GM18499 (cell line): ENCODE results near the gene NACC2.
"Not testable (repeated sequence)": the region's sequence is repeated elsewhere in the genome, so short reads cannot be mapped to it uniquely, and the experiment has no call there.

ENCODE experiments used
- ATAC-seq: cut with Tn5 transposase; IDR thresholded peaks from one replicate; pipeline ENCODE4 v1.9.1; 2021; ENCODE audit warnings: moderate number of reproducible peaks; ENCODE audit not compliant: insufficient read depth, unreplicated experiment

The NACC2 gene

DNA sequence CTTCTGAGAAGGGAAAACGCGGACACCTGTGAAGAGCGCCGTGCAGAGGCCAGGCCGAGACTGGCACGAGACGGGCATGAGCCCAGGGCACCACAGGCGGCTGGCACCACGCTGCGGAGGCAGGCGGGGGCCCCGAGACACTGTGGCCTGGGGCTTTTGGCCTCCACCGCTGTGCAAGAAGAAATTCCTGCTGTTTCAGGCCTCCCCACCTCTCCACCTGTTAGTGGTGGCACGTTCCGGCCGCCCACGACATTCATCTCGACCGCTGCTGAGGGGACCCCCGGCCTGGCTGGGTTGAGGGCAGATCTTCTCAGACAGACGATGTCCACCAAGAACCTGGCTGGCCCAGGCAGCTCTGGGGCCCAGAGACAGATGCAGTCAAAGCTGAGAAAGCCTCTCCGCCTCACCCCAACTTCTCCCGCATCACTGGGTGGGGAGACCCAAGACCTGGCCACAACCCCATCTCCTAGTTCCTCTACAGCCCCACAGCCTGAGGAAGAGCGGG lies 11.5 kb downstream of the NACC2 start:
- ATAC-seq = no peak

DNA sequence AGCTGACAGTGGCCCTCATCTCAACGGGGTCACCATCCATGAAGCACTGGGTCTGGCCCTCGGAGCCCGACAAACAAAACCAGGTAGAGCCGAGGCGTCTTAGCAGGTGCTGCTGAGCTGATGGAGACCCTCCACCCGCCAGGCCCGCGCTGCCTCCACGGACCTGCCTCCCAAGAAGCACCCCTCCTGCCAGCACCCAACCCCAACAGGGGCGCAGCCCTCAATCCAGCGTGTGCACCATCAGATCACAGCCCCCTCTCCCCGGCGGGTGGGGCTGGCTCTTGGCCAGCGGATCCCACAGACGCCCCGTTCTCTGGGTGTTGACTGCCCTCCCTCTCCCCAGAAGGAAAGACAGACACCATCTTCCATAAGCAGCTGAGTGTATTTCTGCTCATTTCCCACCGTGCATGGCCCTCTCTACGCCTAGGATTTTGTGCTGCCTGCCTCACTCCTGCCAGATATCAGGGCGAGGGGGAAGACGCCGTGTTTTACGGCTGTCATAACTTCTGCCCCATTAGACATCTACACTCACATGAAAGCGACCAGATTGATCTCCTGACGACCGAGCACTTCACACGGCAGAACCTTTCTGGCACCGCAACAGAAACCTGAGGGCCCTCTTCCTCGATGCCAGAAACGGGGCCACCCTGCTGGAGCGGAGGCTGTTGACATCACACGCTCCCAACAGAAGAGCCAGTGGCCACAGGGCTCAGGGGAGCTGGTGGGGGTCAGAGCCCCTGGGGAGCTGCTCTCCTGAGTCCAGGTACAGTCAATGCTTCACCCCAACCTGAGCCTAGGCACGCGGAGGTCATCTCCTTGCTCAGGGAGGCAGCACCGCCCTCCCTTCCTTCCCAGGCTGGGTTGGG lies 12.4 kb downstream of the NACC2 start:
- no peak for ATAC-seq

DNA sequence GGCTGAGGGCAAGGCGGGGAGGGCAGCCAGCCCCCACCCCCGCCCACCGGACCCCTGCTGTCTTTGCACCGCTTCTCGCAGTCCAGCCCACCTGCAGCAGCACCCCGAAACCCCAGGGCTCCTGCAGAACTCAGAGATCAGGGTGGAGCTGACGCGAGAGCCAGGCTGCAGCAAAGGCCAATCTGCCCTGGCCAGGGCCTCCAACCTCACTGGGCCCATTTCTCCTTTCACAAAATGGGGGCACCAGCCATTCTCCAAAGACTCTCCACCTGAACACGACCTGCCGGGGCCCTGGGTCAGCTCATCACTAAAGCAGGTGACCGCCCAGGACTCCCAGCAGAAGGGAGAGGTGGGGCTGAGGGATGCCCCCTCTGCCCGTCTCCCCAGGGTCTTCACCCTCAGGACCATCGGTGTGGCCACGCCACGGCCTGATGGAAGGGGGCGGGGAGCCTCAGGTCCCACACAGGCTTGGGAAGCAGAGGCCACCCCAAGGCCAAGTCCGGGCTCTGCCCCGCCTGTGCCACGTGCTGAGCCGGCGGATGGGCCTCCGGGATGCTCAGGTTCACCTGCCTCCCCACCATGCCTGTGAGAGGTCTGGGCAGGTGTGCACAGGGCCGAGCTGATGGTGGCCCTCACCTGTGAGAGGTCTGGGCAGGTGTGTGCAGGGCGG lies 13.1 kb downstream of the NACC2 start:
- no peak for ATAC-seq

DNA sequence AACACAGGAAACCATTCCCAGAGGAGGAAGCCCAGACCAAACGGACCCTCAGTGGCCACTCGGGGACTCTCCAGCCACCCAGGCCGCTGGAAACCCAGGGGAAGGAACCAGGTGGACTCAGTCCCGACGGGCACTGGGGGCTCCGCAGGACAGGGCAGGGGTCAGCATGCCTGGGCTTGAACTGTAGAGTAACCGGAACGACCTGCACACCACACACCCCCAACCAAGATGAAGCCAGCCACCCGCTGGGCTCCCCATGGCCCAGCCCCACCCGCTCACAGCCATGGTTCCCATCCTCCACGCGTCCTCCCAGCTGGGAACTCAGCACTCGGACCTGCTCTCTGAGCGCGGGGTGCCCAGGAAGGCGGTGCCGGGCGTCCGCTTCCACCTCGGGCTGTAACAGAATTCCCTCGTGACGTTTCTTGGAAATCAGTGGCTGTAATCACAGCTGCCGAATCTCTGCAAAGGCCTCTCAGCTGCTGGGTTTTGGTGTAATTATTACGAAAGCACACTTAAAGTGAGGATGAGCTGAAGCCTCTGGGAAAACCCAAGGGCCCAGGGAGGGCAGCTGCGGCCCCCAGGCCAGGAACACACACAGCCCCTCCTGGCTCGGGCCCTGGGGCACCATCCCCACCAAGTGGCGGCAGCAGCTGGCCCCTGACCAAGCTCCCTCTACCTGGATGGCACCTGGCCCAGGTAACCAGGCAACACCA lies 13.8 kb downstream of the NACC2 start:
- ATAC-seq = no peak

DNA sequence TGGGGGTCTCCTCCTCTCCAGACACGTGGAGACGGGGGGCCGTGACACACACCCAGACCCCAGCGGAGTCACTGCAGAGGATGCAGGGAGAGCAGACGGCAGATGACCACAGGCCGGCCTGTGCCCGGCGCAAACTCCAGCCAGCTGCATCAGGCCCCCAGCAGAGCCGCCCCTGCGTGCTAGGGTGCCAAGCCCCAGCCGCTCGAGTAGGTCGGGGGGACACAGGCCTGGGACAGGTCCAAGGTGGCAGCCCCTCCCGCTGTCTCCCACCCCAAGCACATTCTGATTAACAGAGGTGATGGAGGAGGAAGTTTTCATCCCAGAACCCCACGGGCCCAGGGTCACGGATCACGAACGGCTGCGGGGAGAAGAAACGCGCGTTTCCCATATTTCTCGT lies 14.4 kb downstream of the NACC2 start:
- ATAC-seq = no peak

DNA sequence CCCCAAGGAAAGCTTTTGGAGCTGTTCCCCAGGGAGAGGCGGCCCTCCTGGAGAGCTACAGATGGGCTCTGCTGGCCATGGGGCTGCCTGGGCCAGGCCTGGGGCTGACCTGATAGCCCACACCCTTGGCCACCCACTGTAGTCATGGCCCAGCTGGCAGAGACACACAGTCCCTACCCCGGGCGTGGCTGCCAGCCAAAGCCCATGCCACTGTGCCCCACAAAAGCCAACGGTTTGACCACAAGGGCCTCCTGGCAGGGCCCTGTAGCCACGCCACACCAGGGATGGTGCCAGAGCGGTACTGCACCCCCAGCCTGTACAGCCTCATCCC lies 15.2 kb downstream of the NACC2 start:
- no peak for ATAC-seq

DNA sequence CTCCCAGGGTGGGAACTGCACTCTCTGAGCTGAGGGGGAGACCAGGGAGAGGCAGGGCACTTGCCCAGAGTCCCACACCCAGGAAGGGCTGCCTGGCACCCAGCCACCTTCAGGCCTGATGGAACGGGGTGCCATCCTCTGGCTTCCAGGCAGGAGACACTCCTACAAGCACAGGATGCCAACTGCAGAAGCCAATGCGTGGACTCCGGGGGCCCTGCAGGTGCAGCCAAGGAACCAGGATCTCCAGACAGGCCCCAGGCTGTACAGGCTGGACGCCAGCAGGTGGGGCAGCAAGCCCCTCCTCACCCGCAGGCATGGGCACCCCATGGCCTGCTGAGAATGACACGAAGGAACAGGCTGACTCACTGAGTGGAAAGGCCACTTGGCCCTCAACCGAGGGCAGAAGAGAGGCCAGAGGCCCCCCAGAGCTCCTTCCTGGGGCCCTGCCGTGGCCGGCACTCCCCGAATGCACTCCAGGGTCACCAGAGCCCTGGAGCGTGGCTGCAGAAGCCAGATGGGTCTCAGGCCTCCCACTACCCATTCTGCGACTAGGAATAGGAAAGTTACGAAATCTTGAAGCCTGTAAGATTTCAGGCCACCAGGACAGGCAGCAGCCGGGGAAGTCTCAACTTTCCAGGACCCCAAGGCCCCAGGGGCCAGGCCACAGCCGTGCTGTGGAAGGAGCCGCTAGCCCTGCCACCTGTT lies 15.7 kb downstream of the NACC2 start:
- no peak for ATAC-seq

DNA sequence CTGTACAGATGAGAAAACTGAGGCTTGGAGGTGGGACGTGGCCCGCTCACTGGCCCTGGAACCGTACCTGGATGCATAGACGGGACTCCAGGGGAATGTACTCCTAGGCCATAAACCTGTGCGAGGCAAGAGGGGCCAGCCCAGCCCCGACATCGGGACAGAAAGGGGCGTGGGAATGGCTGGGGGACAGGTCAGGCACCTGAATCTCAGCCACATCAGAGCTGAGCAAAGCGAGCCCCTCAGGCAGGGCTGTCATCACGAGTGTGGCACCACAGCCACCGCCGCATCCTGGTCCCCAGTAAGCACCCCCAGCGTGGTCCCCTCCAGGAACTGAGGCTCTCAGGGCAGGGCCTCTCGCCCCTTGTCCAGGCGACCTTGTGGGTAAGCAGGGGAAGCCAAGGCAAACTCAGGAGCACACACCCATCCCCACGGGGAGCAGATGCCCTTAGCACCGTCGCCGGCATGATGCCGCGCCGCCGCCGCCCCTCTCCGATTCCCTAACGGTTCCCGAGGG lies 16.5 kb downstream of the NACC2 start:
- ATAC-seq = no peak

DNA sequence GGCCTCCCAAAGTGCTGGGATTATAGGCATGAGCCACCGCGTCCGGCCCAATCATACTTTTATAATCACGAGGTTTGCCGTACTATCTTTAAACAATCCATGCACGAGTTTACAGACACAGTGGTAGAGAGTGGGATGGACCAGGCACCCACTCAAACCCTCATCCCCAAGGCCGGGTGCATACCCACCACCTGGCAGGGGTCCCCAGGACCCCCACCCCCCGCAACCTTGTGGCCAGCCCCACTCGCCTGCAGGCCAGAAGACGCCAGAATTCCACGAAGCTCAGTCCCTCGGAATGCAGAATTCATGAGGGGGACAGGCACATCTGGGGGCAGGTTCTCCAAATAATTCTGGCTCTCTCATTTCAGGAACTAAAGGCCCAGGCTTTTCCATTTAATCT lies 17.1 kb downstream of the NACC2 start:
- ATAC-seq = no peak

DNA sequence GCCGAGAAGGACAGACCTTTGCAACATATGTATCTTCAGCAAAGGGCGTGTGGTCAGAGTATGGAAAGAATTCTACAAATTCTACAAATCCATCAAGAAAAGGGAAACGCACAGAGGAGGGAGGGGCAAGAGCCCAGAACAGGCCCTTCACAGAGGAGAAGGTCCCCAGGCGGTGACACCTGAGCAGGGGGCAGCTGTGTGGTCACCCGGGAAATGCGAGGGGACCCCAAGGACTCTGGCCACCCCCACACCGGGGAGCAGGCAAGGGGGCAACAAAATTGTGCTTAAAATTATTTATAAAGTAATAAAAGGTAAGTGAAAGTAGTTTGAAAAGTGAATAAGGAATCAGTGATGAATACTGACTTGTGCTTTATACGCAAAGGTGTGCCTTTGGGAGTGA lies 17.6 kb downstream of the NACC2 start:
- no peak for ATAC-seq

DNA sequence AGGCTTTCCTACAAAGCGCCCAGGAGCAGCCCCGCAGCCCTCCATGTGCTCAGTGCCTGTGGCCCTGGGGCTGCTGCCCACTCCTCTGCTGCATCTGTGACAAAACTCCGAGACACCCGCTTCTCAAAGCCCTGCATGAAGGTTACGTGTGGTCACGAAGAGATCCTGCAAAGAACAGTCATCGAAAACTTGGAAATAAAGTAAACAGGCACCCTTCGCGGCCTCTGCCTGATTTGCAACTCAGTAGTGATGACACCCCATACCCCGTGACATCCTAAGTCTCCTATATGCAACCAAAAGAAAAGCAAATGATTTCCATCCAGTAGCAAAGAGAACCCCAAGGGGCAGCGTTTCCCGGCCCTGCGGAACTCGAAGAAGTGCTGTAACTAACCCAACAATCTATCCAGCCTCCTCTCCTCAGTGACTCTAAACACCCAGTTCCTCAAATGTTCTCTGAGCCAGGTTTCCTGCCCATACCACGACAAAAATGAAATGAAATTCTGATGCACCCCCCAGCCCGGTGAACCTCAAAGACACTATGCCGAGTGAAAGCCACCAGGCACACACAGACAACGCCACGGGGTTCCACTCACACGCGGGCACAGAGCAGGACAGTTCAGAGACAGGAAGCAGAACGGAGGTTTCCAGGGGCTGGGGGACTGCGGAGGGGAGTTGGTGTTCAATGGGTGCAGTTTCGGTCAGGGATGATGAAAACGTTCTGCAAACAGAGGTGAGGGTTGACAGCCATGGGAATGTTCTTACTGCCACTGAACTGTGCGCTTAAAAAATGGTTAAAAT lies 19.0 kb downstream of the NACC2 start:
- ATAC-seq = no peak

DNA sequence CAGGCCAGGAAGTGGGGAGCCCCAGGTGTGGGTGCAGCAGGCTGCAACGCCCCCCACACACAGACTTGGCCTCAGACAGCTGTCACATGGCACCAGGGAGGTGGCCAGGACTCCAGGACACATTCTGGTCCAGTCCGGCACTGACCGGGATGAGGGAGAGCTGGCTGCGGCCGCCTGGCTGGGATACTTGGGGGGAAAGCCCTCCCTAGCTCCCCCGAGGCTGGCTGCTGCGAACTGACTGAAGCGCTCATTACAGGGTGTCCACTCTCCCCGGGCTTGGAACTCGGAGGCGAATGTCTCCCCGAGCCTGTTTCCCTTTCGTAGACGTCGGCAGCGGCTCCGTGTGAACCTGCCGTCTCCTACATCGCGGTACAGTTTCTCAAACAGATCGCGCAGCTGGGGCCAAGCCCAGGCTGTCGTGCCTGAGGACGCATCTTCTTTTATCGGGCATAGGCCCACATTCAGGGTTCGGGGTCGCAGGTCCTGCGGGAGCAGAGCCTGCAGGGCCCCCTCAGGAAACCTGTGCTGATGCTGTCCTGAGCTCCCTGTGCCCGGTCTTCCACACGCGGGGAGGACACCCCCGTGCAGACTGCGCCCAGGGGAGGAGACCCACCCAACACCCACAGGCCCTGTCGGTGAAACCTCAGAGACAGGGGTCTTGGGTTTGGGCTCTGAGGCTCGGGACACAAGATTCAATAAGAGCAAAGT lies 19.8 kb downstream of the NACC2 start:
- ATAC-seq = no peak

DNA sequence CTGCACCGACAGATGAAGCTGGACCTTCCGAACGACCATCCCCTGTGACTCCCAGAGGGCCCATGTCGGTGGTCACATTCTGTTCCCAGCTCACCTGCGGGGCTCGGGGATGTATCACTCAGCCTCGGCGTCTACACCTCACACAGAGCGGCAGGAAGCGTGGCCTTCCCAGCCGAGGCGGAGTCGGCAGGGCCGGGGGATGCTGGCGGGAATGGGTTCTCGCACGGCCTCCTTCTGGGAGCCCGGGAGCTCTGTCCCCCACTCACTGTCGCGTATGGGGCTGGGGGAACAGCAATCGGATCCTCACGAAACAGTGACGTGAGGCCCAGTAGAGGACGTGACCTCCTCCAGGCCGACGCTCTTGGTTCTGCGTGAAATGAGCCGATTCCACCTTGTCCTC lies 20.4 kb downstream of the NACC2 start:
- ATAC-seq = no peak

DNA sequence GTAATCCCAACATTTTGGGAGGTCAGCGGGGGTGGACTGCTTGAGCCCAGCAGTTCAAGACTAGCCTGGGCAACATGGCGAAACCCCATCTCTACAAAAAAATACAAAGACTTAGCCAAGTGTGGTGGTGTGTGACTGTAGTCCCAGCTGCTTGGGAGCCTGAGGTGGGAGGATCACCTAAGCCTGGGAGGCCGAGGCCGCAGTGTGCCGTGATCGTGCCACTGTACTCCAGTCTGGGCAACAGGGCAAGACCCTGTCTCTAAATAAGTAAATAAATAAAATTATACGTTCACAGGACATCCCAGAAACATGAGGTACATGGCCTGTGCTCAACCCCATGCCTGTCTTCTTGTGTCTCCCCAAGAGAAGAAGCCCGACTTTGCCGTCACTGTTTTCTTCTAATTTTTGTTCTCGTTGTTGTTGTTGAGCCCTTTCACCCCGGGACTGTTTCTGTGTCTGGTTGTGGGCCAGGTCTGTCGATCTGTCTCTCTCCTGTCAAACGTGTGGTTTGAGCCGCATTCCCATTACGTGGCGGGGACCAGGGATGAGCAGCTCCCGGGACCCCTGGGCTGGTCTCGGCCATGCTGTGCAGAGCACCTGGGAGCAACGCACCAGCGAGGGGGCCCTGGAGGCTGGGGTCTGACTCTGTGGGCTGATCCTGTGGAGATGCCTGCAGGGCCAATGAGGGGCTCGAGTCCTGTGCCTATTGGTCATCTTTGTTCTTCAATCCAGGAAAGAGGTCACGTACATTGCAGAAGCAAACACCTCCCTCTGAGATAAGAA lies 32.2 kb downstream of the NACC2 start:
- ATAC-seq = no peak

DNA sequence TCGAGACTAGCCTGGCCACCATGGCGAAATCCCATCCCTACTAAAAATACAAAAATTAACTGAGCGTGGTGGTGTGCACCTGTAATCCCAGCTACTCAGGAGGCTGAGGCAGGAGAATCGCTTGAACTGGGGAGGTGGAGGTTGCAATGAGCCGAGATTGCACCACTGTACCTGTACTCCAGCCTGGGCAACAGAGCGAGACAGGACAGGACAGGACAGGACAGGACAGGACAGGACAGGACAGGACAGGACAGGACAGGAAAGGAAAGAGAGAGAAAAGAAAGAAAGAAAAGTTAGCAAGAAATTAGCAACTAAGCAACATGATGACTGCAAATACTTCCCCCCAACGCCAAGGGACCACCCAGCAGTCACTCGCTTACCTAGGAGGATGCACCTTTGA lies 33.2 kb downstream of the NACC2 start:
- not testable (repeated sequence) for ATAC-seq

DNA sequence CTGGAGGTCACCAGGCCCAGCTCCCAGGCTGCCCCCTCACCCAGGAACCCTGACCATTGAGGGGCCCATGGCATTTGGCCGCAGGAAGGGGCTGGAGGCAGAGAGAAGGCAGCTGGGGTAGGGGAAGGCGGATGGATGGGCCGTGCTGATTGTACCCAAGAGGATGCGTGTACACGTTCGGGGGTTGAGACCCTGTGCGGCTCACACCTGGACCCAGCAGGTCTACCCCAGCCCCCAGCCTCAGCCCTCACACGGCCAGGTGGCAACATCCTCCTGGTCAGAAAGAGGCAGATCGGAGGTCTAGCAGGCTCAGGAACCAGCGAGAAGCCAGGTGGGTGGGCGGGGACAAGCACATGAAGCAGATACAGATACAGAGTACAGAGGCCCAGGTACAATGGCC lies 33.7 kb downstream of the NACC2 start:
- ATAC-seq = no peak

DNA sequence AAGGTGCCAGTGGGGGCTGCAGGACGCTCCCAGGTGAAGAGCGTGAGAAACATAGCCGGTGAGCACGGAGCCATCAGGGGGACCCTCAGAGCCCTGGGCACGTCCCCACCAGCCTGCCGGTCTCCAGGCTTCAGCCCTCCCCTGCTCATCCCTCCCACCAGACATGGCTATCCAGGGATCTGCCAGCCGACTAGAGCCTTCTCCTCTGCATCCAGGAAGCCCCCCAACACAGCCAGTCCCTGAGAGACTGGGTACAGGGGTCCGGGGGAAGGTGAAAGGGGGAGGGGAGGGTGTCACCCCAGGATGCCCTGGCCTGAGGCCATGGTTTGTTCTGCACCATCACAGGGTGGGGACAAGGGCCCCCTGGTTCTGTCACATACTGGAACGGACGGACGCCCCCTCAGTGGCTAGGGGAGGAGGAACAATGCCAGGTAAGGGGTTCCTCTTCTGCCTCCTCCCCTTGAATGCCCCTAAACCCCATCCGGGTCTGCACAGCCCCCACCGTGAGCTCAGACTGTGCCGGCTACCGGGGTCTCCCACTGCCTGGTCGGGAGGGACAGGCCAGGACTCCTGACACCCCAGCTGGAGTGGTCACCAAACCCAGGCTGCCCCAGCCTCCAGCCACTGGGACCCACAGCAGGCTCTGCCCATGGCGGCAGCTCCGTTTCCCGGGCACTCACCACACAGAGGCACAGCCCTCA lies 34.3 kb downstream of the NACC2 start:
- ATAC-seq = no peak
